Astrocyte (in vitro differentiated cells and primary cell): ENCODE data around the gene FAM227B.

ENCODE experiments used
- CTCF ChIP-seq: IDR thresholded peaks from 2 replicates; pipeline ENCODE4 v1.5.1; 2011; ENCODE audit warnings: low read depth, mild to moderate bottlenecking, inconsistent platforms, low read length, moderate library complexity; ENCODE audit not compliant: insufficient read depth
- EZH2 ChIP-seq: IDR thresholded peaks from 2 replicates; pipeline ENCODE4 v1.6.1; 2012; ENCODE audit warnings: mild to moderate bottlenecking, low read length, inconsistent platforms; ENCODE audit not compliant: insufficient read depth

GRCh38 chr15:49650676-49651075 is 30.1 kb upstream of the FAM227B start:
- no peak for TF ChIP-seq CTCF
- TF ChIP-seq EZH2 = no peak
